Activated CD4-positive, alpha-beta T cell treated with anti-CD3 and anti-CD28 coated beads, Interleukin-2, amount 50 U/mL, for 4 hours (primary cell): ENCODE results near the gene CNNM2.
"Not testable (repeated sequence)": the region's sequence is repeated elsewhere in the genome, so short reads cannot be mapped to it uniquely, and the experiment has no call there.

Experiments used
- DNase-seq, 2 experiments: peaks; one replicate each; pipeline ENCODE4 v3.0.0-alpha.2; 2020

Gene CNNM2

GRCh38 chr10:103111031-103111917, 193.2 kb downstream of the CNNM2 start:
- no peak for DNase-seq

GRCh38 chr10:103111918-103112877, 194.1 kb downstream of the CNNM2 start:
- DNase-seq = no peak

GRCh38 chr10:103114876-103115275, 196.8 kb downstream of the CNNM2 start:
- DNase-seq = no peak

GRCh38 chr10:103117247-103117646, 199.2 kb downstream of the CNNM2 start:
- DNase-seq = no peak

GRCh38 chr10:103120546-103120945, 202.5 kb downstream of the CNNM2 start:
- DNase-seq = no peak

- DNase-seq = no peak
These were observed 203.1 kb downstream of the CNNM2 start for GRCh38 chr10:103120977-103121735.

GRCh38 chr10:103123282-103124024, 205.4 kb downstream of the CNNM2 start:
- DNase-seq = no peak

GRCh38 chr10:103124420-103125096, 206.5 kb downstream of the CNNM2 start:
- DNase-seq = no peak

GRCh38 chr10:103125323-103126267, 207.5 kb downstream of the CNNM2 start:
- DNase-seq = no peak

GRCh38 chr10:103127241-103127640, 209.1 kb downstream of the CNNM2 start:
- DNase-seq = no peak

- not testable (repeated sequence) for DNase-seq
These were observed 212.1 kb downstream of the CNNM2 start for GRCh38 chr10:103130180-103130579.

GRCh38 chr10:103130910-103131309, 212.8 kb downstream of the CNNM2 start:
- no peak for DNase-seq

- peak in 1 of 2 experiments; percentile 2 for DNase-seq
These were observed 217.1 kb downstream of the CNNM2 start for GRCh38 chr10:103135168-103135567.

GRCh38 chr10:103139803-103140202, 221.7 kb downstream of the CNNM2 start:
- DNase-seq = no peak
